IPS DF 19.7 (cell line): ENCODE data around the gene METTL26.

ENCODE experiments used
- DNase-seq: peaks from one replicate; pipeline ENCODE4 v3.0.0-alpha.2; 2013; ENCODE audit warnings: low read depth, low spot score

METTL26 gene

GRCh38 chr16:658679-659571 is 22.8 kb upstream of the METTL26 start:
- no peak for DNase-seq

- no peak for DNase-seq
Measured at GRCh38 chr16:657487-657886, 21.4 kb upstream of the METTL26 start.

GRCh38 chr16:654034-654433 is 17.9 kb upstream of the METTL26 start:
- DNase-seq, result no peak

GRCh38 chr16:652454-653305 is 16.6 kb upstream of the METTL26 start:
- no peak for DNase-seq

- no peak for DNase-seq
Measured at GRCh38 chr16:651844-652243, 15.7 kb upstream of the METTL26 start.

GRCh38 chr16:649631-650030 is 13.5 kb upstream of the METTL26 start:
- no peak for DNase-seq

- no peak for DNase-seq
Measured at GRCh38 chr16:648781-649589, 12.9 kb upstream of the METTL26 start, which contains the start of gene WDR90. Gene WDR90 (plus strand): TSS chr16:649365. CDS start chr16:649417, 52 bp downstream.

- DNase-seq, result no peak
Measured at GRCh38 chr16:648071-648780, 12.1 kb upstream of the METTL26 start.

GRCh38 chr16:647173-647902 is 11.2 kb upstream of the METTL26 start:
- DNase-seq, result no peak

GRCh38 chr16:646679-647172 is 10.6 kb upstream of the METTL26 start:
- no peak for DNase-seq

GRCh38 chr16:645852-646678 is 10.0 kb upstream of the METTL26 start:
- DNase-seq, result no peak

GRCh38 chr16:644556-644955 is 8.5 kb upstream of the METTL26 start:
- DNase-seq, result no peak

- DNase-seq, result no peak
Measured at GRCh38 chr16:643050-643368, 6.9 kb upstream of the METTL26 start.

- no peak for DNase-seq
Measured at GRCh38 chr16:642189-643049, 6.3 kb upstream of the METTL26 start.

GRCh38 chr16:641326-642188 is 5.5 kb upstream of the METTL26 start, which contains the start of gene MCRIP2:
Gene MCRIP2 (plus strand): TSS chr16:641828. CDS start chr16:641992, 164 bp downstream.
- DNase-seq, result no peak

- no peak for DNase-seq
Measured at GRCh38 chr16:640614-641013, 4.5 kb upstream of the METTL26 start.

GRCh38 chr16:638836-639235 is 2.7 kb upstream of the METTL26 start:
- no peak for DNase-seq
